ENCODE data around the gene METTL22. TPM values are rescaled to one million over a fixed set of nuclear protein-coding genes. Genes with fewer than 3 reads are reported as not detected.

METTL22 gene
- total and polyA plus RNA-seq, 4 experiments from 2014 or later, result 6.2 to 49.8 (median 28.6) TPM

GRCh38 chr16:8644211-8645140, 23.0 kb downstream of the METTL22 start:
- Histone ChIP-seq H3K4me1 (ENCODE audit: insufficient read depth, low read length) (peaks cover 5% of the 10 kb centered on the region), H3K4me3 (ENCODE audit: low read length in 2 of 2) (no peak overlapping the region), H3K9me3 (ENCODE audit: control insufficient read depth in 1 of 2, low read length in 2 of 2) (no peaks in the 10 kb centered on the region), H3K36me3 (ENCODE audit: insufficient read depth, low read length) (peaks cover 62% of the 10 kb centered on the region), H3K27ac (ENCODE audit: low read depth, low read length) (no peak overlapping the region), H3K27me3 (ENCODE audit: insufficient read depth, low read length) (no peaks in the 10 kb centered on the region)
- ChIA-PET POLR2A (ENCODE audit: partially characterized antibody) (no interaction called here), CTCF (ENCODE audit: partially characterized antibody) (interaction anchor here (1.7 kb wide), 1 partner anchor 9 kb away, joined by 6 read pairs; no protein-coding TSS in a partner anchor)
- peak overlapping the region in 5 of 7 donors; percentile 19 to 77 (median 48) for H3K27ac Mint-ChIP-seq
- no peaks in the 10 kb centered on the region for H3K27me3 Mint-ChIP-seq
- peaks cover 6 to 18% (median 14%) of the 10 kb centered on the region in 4 donors for H3K4me1 Mint-ChIP-seq
- no peaks in the 10 kb centered on the region for H3K9me3 Mint-ChIP-seq
- H3K4me3 Mint-ChIP-seq, result no peak overlapping the region
- intact Hi-C loops (cut with micrococcal nuclease), result no loop called here
- peaks cover 69 to 81% of the 10 kb centered on the region in 2 donors for H3K36me3 Mint-ChIP-seq
- DNase-seq, result peak in 4 of 5 donors; percentile 3 to 10 (median 8)

DNA sequence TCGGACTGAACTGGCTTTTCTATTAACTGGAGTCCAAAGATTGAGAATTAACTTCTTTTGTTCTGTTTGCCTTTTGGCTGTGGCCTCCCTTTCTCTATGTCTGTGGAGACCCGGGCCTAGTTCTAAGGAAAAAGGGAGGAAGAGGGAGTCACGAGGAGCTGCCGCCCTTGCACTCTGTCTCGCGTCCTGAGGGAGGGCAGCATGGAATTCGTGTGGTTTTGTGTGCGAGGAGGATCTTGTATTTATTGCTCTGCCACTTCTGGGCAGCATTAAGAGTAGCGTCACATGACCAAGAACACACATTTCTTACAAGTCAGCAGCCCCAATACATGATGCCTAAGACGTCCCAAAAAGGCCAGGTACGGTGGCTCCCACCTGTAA, 23.6 kb downstream of the METTL22 start:
- no peaks in the 10 kb centered on the region for H3K9me3 ChIP-seq (ENCODE audit: control insufficient read depth in 1 of 2, low read length in 2 of 2)
- Mint-ChIP-seq H3K9me3 (no peaks in the 10 kb centered on the region), H3K4me1 (peaks cover 6 to 18% (median 14%) of the 10 kb centered on the region in 4 donors), H3K36me3 (peaks cover 63 to 75% of the 10 kb centered on the region in 2 donors), H3K27me3 (no peaks in the 10 kb centered on the region), H3K4me3 (no peak overlapping the region), H3K27ac (peak overlapping the region in 5 of 7 donors; percentile 7 to 48 (median 35))
- peaks cover 5% of the 10 kb centered on the region for H3K4me1 ChIP-seq (ENCODE audit: insufficient read depth, low read length)
- ChIA-PET CTCF (ENCODE audit: partially characterized antibody) (interaction anchor here (1.7 to 1.8 kb wide), 2 partner anchors 8 to 78 kb away, joined by 5 to 6 read pairs; no protein-coding TSS in a partner anchor), POLR2A (ENCODE audit: partially characterized antibody) (no interaction called here)
- no peaks in the 10 kb centered on the region for H3K27me3 ChIP-seq (ENCODE audit: insufficient read depth, low read length)
- intact Hi-C loops (cut with micrococcal nuclease), result no loop called here
- H3K27ac ChIP-seq (ENCODE audit: low read depth, low read length), result no peak overlapping the region
- no peak overlapping the region for H3K4me3 ChIP-seq (ENCODE audit: low read length in 2 of 2)
- no peak for DNase-seq
- peaks cover 56% of the 10 kb centered on the region for H3K36me3 ChIP-seq (ENCODE audit: insufficient read depth, low read length)

GRCh38 chr16:8645831-8646230, 24.3 kb downstream of the METTL22 start:
- no peak overlapping the region for H3K4me3 Mint-ChIP-seq
- Histone ChIP-seq H3K36me3 (ENCODE audit: insufficient read depth, low read length) (peaks cover 54% of the 10 kb centered on the region), H3K4me1 (ENCODE audit: insufficient read depth, low read length) (peaks cover 5% of the 10 kb centered on the region), H3K4me3 (ENCODE audit: low read length in 2 of 2) (no peak overlapping the region), H3K27me3 (ENCODE audit: insufficient read depth, low read length) (no peaks in the 10 kb centered on the region), H3K27ac (ENCODE audit: low read depth, low read length) (no peak overlapping the region), H3K9me3 (ENCODE audit: control insufficient read depth in 1 of 2, low read length in 2 of 2) (no peaks in the 10 kb centered on the region)
- no peaks in the 10 kb centered on the region for H3K27me3 Mint-ChIP-seq
- intact Hi-C loops (cut with micrococcal nuclease), result no loop called here
- CTCF ChIA-PET (ENCODE audit: partially characterized antibody), result interaction anchor here (1.5 to 1.8 kb wide), 2 partner anchors 9 to 79 kb away, joined by 4 to 5 read pairs; no protein-coding TSS in a partner anchor
- peaks cover 61 to 73% of the 10 kb centered on the region in 2 donors for H3K36me3 Mint-ChIP-seq
- H3K4me1 Mint-ChIP-seq, result peaks cover 6 to 18% (median 14%) of the 10 kb centered on the region in 4 donors
- peak overlapping the region in 1 of 7 donors; percentile 6 for H3K27ac Mint-ChIP-seq
- POLR2A ChIA-PET (ENCODE audit: partially characterized antibody), result no interaction called here
- no peaks in the 10 kb centered on the region for H3K9me3 Mint-ChIP-seq
- DNase-seq, result no peak

- Mint-ChIP-seq H3K36me3 (peaks cover 59 to 68% of the 10 kb centered on the region in 2 donors), H3K27ac (peak overlapping the region in 1 of 7 donors; percentile 48), H3K4me1 (peaks cover 6 to 18% (median 14%) of the 10 kb centered on the region in 4 donors), H3K4me3 (no peak overlapping the region), H3K27me3 (no peaks in the 10 kb centered on the region), H3K9me3 (no peaks in the 10 kb centered on the region)
- H3K4me3 ChIP-seq (ENCODE audit: low read length in 2 of 2), result no peak overlapping the region
- H3K27me3 ChIP-seq (ENCODE audit: insufficient read depth, low read length), result no peaks in the 10 kb centered on the region
- no peak for DNase-seq
- H3K27ac ChIP-seq (ENCODE audit: low read depth, low read length), result no peak overlapping the region
- H3K36me3 ChIP-seq (ENCODE audit: insufficient read depth, low read length), result peaks cover 50% of the 10 kb centered on the region
- ChIA-PET POLR2A (ENCODE audit: partially characterized antibody) (no interaction called here), CTCF (ENCODE audit: partially characterized antibody) (interaction anchor here (1.5 to 1.8 kb wide), 2 partner anchors 9 to 80 kb away, joined by 4 to 5 read pairs; no protein-coding TSS in a partner anchor)
- H3K9me3 ChIP-seq (ENCODE audit: control insufficient read depth in 1 of 2, low read length in 2 of 2), result no peaks in the 10 kb centered on the region
- H3K4me1 ChIP-seq (ENCODE audit: insufficient read depth, low read length), result peaks cover 5% of the 10 kb centered on the region
- intact Hi-C loops (cut with micrococcal nuclease), result no loop called here
These were observed 25.0 kb downstream of the METTL22 start for GRCh38 chr16:8646326-8647053.

- Histone ChIP-seq H3K4me1 (ENCODE audit: insufficient read depth, low read length) (peaks cover 5% of the 10 kb centered on the region), H3K4me3 (ENCODE audit: low read length in 2 of 2) (no peak overlapping the region), H3K27me3 (ENCODE audit: insufficient read depth, low read length) (no peaks in the 10 kb centered on the region), H3K36me3 (ENCODE audit: insufficient read depth, low read length) (peaks cover 37% of the 10 kb centered on the region), H3K9me3 (ENCODE audit: control insufficient read depth in 1 of 2, low read length in 2 of 2) (no peaks in the 10 kb centered on the region), H3K27ac (ENCODE audit: low read depth, low read length) (no peak overlapping the region)
- ChIA-PET CTCF (ENCODE audit: partially characterized antibody) (no interaction called here), POLR2A (ENCODE audit: partially characterized antibody) (no interaction called here)
- Mint-ChIP-seq H3K36me3 (peaks cover 45 to 55% of the 10 kb centered on the region in 2 donors), H3K4me1 (peaks cover 6 to 18% (median 14%) of the 10 kb centered on the region in 4 donors), H3K27me3 (no peaks in the 10 kb centered on the region), H3K27ac (no peak overlapping the region), H3K4me3 (no peak overlapping the region), H3K9me3 (no peaks in the 10 kb centered on the region)
- no peak for DNase-seq
- intact Hi-C loops (cut with micrococcal nuclease), result no loop called here
These were observed 26.3 kb downstream of the METTL22 start for GRCh38 chr16:8647721-8648318.

DNA sequence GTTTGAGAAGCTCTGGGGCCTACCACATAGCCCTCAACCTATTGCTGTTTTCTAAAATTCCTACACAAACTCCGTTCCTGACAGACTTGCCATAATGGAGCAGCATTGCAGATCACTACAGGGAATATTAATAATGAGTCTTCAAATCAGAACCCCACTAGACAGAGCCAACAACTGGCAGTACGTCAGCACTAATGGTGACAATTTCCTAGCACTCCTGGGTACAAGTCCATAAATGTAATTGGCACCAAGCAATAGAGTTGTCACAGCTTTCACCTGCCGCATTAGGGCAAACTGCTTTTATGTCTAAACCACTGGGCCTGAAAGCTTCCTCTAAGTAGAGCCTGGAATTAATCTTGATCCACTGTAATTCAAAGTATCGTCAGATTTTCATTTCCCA, 27.4 kb downstream of the METTL22 start:
- H3K36me3 Mint-ChIP-seq, result peaks cover 43 to 44% of the 10 kb centered on the region in 2 donors
- no peak overlapping the region for H3K4me3 Mint-ChIP-seq
- H3K36me3 ChIP-seq (ENCODE audit: insufficient read depth, low read length), result peaks cover 30% of the 10 kb centered on the region
- H3K27ac Mint-ChIP-seq, result peak overlapping the region in 1 of 7 donors; percentile 15
- intact Hi-C loops (cut with micrococcal nuclease), result no loop called here
- no peaks in the 10 kb centered on the region for H3K27me3 ChIP-seq (ENCODE audit: insufficient read depth, low read length)
- POLR2A ChIA-PET (ENCODE audit: partially characterized antibody), result no interaction called here
- DNase-seq, result no peak
- CTCF ChIA-PET (ENCODE audit: partially characterized antibody), result interaction anchor here (1.0 kb wide), 1 partner anchor 8 kb away, joined by 3 read pairs; no protein-coding TSS in a partner anchor
- peaks cover 5% of the 10 kb centered on the region for H3K4me1 ChIP-seq (ENCODE audit: insufficient read depth, low read length)
- no peak overlapping the region for H3K27ac ChIP-seq (ENCODE audit: low read depth, low read length)
- H3K27me3 Mint-ChIP-seq, result no peaks in the 10 kb centered on the region
- no peaks in the 10 kb centered on the region for H3K9me3 Mint-ChIP-seq
- no peaks in the 10 kb centered on the region for H3K9me3 ChIP-seq (ENCODE audit: control insufficient read depth in 1 of 2, low read length in 2 of 2)
- peaks cover 6 to 18% (median 14%) of the 10 kb centered on the region in 4 donors for H3K4me1 Mint-ChIP-seq
- no peak overlapping the region for H3K4me3 ChIP-seq (ENCODE audit: low read length in 2 of 2)
